ENCODE results near the gene RAD9A.

The RAD9A gene

DNA sequence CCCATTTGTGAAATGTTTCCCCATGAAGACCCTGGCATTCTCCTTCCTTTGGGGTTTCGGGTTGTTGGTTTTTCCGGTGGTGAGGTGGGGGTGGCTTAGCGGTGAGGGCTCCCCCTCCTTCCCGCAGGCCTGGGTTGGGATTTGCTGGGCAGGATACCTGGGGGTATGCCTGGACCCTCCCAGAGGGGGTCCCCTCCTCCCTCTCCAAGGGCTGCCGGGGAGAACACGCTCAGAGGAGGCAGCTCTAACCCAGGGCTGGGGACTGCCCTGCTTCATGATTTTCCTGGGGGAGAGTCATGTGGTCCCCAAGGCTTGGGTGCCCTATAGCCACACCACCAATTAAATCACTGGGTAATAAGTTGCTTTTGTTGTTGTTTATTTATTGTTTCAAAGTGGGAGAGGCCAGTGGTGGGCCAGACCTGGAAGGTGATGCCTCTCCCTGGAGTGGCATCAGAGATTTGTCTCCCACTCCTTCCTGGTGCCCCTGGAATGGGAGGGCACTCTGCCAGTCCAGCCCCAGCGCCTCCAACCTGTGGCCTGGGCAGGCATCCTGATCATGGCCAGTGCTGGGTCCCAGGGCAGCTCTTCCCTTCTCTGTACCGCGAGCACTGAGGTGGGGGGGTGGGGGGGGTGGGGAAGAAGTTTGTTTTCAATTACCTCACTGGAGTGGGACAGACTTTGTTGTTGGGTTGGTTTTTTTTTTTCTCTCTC lies 17.1 kb upstream of the RAD9A start:
- Histone ChIP-seq H3K9me3 (ENCODE audit: control insufficient read depth in 5 of 5, low read length in 5 of 5) (no peaks in the 10 kb centered on the region), H3K27ac (ENCODE audit: low read depth, low read length) (peak overlapping the region; percentile 75), H3K4me3 (ENCODE audit: low read depth in 1 of 5, low read length in 5 of 5) (peak overlapping the region in 3 of 5 donors; percentile 55 to 69 (median 61))

DNA sequence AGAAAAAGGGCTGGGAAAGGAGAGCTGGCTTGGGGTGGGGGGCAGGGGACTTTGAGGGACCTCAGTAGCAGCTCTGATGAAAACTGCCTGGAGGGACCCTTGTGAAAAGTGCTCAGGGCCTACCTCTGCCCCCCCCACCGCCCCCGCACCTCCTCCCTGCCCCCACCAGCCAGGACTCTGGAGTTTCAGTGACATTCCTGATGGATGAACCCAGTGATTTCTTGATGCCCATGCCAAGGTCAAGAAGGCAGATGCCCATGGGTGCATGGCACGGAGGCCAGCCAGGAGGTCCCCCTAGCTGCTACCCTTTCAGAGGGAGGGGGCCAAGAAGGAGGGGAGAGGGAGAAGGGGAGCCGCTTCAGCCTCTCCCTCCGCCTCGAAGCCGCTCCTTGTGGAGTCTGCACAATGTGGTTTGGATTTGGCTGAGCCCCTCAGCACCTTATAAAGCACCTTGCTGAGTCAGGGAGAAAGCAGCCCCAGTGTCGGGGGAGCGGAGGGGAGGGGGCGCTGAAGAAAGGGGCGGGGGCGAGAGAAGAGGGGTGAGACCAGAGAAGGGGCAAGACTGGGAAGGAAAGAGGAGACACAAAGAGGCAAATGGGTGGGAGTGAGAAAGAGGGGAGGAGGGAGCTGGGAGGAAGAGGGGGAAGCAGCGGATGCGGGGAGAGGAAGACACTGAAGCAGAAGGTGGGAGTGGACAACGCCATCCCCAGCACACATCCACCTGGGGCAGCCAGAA lies 16.3 kb upstream of the RAD9A start:
- Histone ChIP-seq H3K4me1 (ENCODE audit: control insufficient read depth in 5 of 5, insufficient read depth in 5 of 5, low read length in 5 of 5) (peaks cover 6 to 31% (median 28%) of the 10 kb centered on the region in 5 donors), H3K9me3 (ENCODE audit: control insufficient read depth in 5 of 5, low read length in 5 of 5) (no peaks in the 10 kb centered on the region), H3K27me3 (ENCODE audit: control insufficient read depth in 5 of 5, insufficient read depth in 4 of 5, low read length in 5 of 5) (peaks cover 3 to 22% (median 10%) of the 10 kb centered on the region in 5 donors), H3K36me3 (ENCODE audit: control insufficient read depth in 5 of 5, insufficient read depth in 5 of 5, low read length in 5 of 5) (no peaks in the 10 kb centered on the region), H3K27ac (ENCODE audit: low read depth, low read length) (no peak overlapping the region), H3K4me3 (ENCODE audit: low read depth in 1 of 5, low read length in 5 of 5) (no peak overlapping the region), H3K9ac (ENCODE audit: low read length in 5 of 5) (no peak overlapping the region)

More for the DNA sequence above, 17.1 kb upstream of the RAD9A start:
- Histone ChIP-seq H3K27me3 (ENCODE audit: control insufficient read depth in 5 of 5, insufficient read depth in 4 of 5, low read length in 5 of 5) (peaks cover 3 to 21% (median 10%) of the 10 kb centered on the region in 5 donors), H3K36me3 (ENCODE audit: control insufficient read depth in 5 of 5, insufficient read depth in 5 of 5, low read length in 5 of 5) (no peaks in the 10 kb centered on the region), H3K4me1 (ENCODE audit: control insufficient read depth in 5 of 5, insufficient read depth in 5 of 5, low read length in 5 of 5) (peaks cover 6 to 31% (median 28%) of the 10 kb centered on the region in 5 donors), H3K9ac (ENCODE audit: low read length in 5 of 5) (peak overlapping the region in 1 of 5 donors; percentile 16)

DNA sequence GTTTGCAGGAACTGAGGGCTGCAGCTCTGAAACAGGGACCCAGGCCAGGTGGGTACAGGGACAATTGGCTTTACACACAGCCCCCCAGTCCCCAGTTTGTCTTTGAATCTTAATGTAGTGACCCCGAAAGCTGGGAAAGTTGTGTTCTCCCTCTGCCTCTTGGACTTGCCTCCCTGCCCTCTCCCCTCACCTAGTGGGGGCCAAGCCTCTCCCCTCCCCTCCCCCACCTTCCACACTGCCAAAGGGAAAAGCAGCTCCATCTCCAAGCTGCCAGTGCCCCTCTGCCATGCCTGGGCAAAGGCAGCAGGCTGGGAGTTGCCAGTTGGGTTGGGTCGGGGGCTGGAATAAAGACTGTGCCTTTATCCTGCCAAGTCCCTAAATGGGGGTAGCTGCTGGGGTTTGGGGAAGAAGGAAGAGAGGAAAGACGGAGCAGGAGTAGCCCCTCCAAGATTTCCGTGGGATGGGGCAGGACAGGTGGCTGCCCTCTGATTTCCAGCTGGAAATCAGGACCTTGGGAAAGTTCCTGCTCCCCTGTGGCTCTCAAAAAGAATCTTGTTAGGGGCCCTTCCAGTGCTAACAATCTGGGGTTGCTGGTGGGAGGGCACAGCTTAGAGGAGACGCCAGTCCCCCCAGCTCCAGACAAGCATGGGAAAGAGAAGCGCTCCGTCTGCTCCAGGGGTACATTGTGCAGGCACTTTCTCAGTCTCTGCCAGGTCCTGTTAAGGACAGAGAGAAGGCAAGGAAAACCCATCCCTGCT lies 15.5 kb upstream of the RAD9A start:
- Histone ChIP-seq H3K27ac (ENCODE audit: low read depth, low read length) (no peak overlapping the region), H3K4me3 (ENCODE audit: low read depth in 1 of 5, low read length in 5 of 5) (no peak overlapping the region), H3K9me3 (ENCODE audit: control insufficient read depth in 5 of 5, low read length in 5 of 5) (no peaks in the 10 kb centered on the region), H3K9ac (ENCODE audit: low read length in 5 of 5) (no peak overlapping the region), H3K27me3 (ENCODE audit: control insufficient read depth in 5 of 5, insufficient read depth in 4 of 5, low read length in 5 of 5) (peaks cover 3 to 22% (median 10%) of the 10 kb centered on the region in 5 donors), H3K36me3 (ENCODE audit: control insufficient read depth in 5 of 5, insufficient read depth in 5 of 5, low read length in 5 of 5) (no peaks in the 10 kb centered on the region), H3K4me1 (ENCODE audit: control insufficient read depth in 5 of 5, insufficient read depth in 5 of 5, low read length in 5 of 5) (peaks cover 6 to 34% (median 24%) of the 10 kb centered on the region in 5 donors)

DNA sequence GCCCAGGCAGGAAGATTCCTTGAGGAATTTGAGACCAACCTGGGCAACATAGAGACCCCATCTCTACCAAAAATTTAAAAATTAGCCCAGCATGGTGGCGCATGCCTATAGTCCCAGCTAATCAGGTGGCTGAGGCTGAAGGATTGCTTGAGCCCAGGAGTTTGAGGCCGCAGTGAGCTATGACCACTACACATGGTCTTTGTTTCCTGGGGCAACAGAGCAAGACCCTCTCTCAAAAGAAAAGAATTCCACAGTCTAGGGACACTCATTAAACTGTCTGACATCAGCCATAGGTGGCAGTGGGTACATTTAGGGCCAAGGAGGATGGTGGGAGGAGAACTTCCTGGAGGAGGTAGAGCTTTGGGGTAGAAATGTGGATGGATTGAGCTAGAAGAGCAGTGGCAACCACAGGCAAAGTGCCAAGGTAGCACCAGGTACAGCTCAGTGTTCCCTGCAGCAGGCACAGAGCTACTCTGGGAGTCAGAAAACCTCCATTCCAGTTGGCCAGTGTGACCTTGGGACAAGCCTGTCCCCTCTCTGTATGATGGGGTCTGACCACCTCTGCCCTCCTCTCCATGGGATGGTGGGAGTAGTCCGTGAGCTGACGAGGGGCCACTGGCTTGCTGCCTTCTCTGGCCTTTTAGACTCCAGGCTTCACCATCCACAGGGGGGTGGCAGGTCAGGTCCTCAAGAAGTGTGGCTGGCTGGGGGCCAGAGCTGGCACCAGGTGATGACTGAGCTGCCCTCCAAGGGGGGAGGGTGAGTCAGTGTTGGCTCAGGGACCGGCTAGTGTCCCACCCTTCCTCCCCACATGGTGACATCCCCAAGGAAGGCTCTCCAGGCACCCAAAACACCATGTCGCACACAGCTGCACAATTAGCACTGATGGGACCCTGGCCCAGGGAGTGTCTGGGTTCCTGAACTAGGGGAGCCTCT lies 14.6 kb upstream of the RAD9A start:
- no peaks in the 10 kb centered on the region for H3K36me3 ChIP-seq (ENCODE audit: control insufficient read depth in 5 of 5, insufficient read depth in 5 of 5, low read length in 5 of 5)
- H3K9me3 ChIP-seq (ENCODE audit: control insufficient read depth in 5 of 5, low read length in 5 of 5), result no peaks in the 10 kb centered on the region
- H3K27ac ChIP-seq (ENCODE audit: low read depth, low read length), result no peak overlapping the region
- H3K4me3 ChIP-seq (ENCODE audit: low read depth in 1 of 5, low read length in 5 of 5), result no peak overlapping the region
- H3K9ac ChIP-seq (ENCODE audit: low read length in 5 of 5), result no peak overlapping the region
- H3K27me3 ChIP-seq (ENCODE audit: control insufficient read depth in 5 of 5, insufficient read depth in 4 of 5, low read length in 5 of 5), result peaks cover 3 to 22% (median 10%) of the 10 kb centered on the region in 5 donors
- H3K4me1 ChIP-seq (ENCODE audit: control insufficient read depth in 5 of 5, insufficient read depth in 5 of 5, low read length in 5 of 5), result peaks cover 6 to 30% (median 15%) of the 10 kb centered on the region in 5 donors

DNA sequence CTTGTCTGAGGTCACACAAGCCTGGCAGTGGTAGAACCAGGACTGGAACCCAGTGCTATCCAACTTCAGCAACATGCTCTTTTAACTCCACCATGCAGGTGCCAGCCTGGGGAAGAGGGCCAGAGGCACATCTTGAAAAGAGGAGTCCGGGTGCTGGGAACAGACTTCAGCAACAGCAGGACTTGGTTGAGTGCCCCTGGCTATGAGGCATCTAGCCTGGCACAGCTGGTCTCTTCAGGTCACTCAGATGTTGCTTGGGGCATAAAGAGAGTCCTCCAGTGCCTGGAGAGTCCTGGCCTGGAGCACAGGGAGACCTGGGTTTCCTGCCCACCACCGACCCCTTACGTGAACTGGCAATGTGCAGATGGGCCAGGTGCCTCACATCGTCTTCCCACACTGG lies 13.2 kb upstream of the RAD9A start:
- H3K27me3 ChIP-seq (ENCODE audit: control insufficient read depth in 5 of 5, insufficient read depth in 4 of 5, low read length in 5 of 5), result peaks cover 3 to 22% (median 10%) of the 10 kb centered on the region in 5 donors
- H3K4me1 ChIP-seq (ENCODE audit: control insufficient read depth in 5 of 5, insufficient read depth in 5 of 5, low read length in 5 of 5), result peaks cover 6 to 26% (median 15%) of the 10 kb centered on the region in 5 donors
- H3K9ac ChIP-seq (ENCODE audit: low read length in 5 of 5), result no peak overlapping the region
- H3K9me3 ChIP-seq (ENCODE audit: control insufficient read depth in 5 of 5, low read length in 5 of 5), result no peaks in the 10 kb centered on the region
- H3K4me3 ChIP-seq (ENCODE audit: low read depth in 1 of 5, low read length in 5 of 5), result no peak overlapping the region
- no peak overlapping the region for H3K27ac ChIP-seq (ENCODE audit: low read depth, low read length)
- H3K36me3 ChIP-seq (ENCODE audit: control insufficient read depth in 5 of 5, insufficient read depth in 5 of 5, low read length in 5 of 5), result no peaks in the 10 kb centered on the region

DNA sequence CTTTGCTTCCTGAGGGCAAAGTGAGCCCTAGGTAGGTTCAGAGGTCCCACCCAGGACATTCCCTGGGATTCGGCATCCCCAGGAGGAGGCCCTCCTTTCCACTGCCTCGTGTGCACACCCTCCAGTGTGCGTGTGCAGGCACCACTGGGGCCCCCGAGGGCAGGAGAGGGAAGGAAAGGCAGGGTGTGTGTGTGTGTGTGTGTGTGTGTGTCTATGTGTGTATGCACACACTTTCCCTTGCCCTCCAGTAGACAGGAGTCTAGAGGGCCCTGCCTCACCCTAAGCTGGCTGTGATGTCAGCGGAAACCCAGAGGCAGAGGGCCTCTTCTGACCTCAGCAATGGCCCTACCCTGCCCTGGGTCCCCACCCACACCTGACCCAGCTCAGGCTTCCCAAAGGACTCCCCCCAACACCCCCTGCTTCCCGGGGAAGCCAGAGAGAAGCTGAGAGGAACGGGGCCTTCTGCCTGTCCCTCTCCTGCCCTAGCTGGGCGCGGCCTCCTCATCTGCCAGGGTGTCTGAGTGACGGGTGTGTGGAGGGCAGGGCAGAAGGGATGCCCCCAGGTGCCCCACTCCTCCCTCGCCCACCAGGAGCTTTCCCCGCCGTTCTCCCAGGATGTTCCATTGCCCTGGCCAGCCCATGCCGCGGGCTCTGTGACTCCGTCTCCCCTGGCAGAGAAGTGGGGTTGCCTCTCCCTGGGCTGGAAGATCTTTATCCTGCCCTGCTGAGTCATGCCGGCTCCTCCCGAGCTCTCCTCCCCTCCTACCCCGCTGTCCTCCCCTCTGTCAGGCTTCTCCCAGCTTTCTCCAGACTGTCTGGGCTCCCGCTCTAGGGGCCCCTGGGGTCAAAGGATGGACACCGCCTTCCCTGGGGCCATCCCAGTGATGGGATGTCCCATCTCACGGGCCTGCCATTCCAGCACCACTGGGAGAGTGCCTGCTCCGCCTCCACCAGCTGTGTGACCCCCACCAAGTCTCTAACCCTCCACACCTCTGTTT lies 12.4 kb upstream of the RAD9A start:
- Histone ChIP-seq H3K4me1 (ENCODE audit: control insufficient read depth in 5 of 5, insufficient read depth in 5 of 5, low read length in 5 of 5) (peaks cover 2 to 19% (median 8%) of the 10 kb centered on the region in 5 donors), H3K9ac (ENCODE audit: low read length in 5 of 5) (no peak overlapping the region), H3K36me3 (ENCODE audit: control insufficient read depth in 5 of 5, insufficient read depth in 5 of 5, low read length in 5 of 5) (no peaks in the 10 kb centered on the region), H3K9me3 (ENCODE audit: control insufficient read depth in 5 of 5, low read length in 5 of 5) (no peaks in the 10 kb centered on the region), H3K4me3 (ENCODE audit: low read depth in 1 of 5, low read length in 5 of 5) (no peak overlapping the region), H3K27ac (ENCODE audit: low read depth, low read length) (no peak overlapping the region), H3K27me3 (ENCODE audit: control insufficient read depth in 5 of 5, insufficient read depth in 4 of 5, low read length in 5 of 5) (peaks cover 3 to 22% (median 10%) of the 10 kb centered on the region in 5 donors)

DNA sequence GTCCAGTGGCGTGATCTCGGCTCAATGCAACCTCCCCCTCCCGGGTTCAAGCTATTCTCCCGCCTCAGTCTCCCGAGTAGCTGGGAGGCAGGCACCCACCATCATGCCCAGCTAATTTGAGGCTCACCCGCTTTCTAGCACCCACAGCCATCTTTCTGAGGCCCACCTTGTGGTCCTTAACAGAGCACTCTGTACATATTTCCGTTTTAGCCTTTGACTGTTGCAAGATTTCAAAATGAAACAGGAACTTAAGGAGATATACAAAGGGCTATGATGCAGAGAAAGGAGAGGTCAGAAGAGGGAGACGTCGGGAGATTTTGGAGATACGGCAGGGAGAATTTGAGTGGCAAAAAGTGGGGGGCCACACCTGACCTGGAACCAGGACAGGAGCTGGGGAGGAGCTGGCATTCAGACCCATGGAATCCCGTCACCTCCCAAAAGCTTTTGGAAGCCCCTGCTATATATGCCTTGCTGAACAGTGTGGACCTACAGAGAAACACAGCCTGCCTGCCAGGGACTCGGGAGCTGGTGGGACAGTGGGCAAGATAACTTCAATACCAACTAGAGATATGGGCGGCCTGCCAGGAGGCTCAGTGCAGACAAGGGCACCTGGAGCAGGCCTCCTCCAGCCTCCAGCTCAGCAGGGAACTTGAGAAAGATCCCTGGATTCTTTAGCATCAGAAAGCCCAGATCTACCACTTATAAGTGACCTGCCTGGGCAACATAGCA lies 10.4 kb upstream of the RAD9A start:
- H3K9ac ChIP-seq (ENCODE audit: low read length in 5 of 5), result no peak overlapping the region
- peaks cover 3 to 19% (median 5%) of the 10 kb centered on the region in 5 donors for H3K27me3 ChIP-seq (ENCODE audit: control insufficient read depth in 5 of 5, insufficient read depth in 4 of 5, low read length in 5 of 5)
- no peak overlapping the region for H3K4me3 ChIP-seq (ENCODE audit: low read depth in 1 of 5, low read length in 5 of 5)
- H3K4me1 ChIP-seq (ENCODE audit: control insufficient read depth in 5 of 5, insufficient read depth in 5 of 5, low read length in 5 of 5), result peaks cover 0 to 13% (median 3%) of the 10 kb centered on the region in 5 donors
- no peak overlapping the region for H3K27ac ChIP-seq (ENCODE audit: low read depth, low read length)
- no peaks in the 10 kb centered on the region for H3K36me3 ChIP-seq (ENCODE audit: control insufficient read depth in 5 of 5, insufficient read depth in 5 of 5, low read length in 5 of 5)
- no peaks in the 10 kb centered on the region for H3K9me3 ChIP-seq (ENCODE audit: control insufficient read depth in 5 of 5, low read length in 5 of 5)

Data from subcutaneous abdominal adipose tissue (tissue), 5 donors.